Activated T-cell treated with anti-CD3 and anti-CD28 coated beads for 24 hours (primary cell): ENCODE measurements around the gene VEPH1.

ENCODE experiments used
- DNase-seq: peaks from one replicate; pipeline ENCODE4 v3.0.0-alpha.2; 2020; ENCODE audit warnings: low read depth

The VEPH1 gene

GRCh38 chr3:157502916-157503595 lies at the start of gene VEPH1:
VEPH1 (minus strand) TSS chr3:157503416; CDS start chr3:157495349, 8,067 bp downstream.
- DNase-seq, result no peak

GRCh38 chr3:157551961-157552360 lies 48.7 kb upstream of the VEPH1 start:
- DNase-seq, result no peak

GRCh38 chr3:157549498-157549897 lies 46.3 kb upstream of the VEPH1 start:
- DNase-seq, result no peak

GRCh38 chr3:157544501-157545130 lies 41.4 kb upstream of the VEPH1 start:
- DNase-seq, result no peak

DNA sequence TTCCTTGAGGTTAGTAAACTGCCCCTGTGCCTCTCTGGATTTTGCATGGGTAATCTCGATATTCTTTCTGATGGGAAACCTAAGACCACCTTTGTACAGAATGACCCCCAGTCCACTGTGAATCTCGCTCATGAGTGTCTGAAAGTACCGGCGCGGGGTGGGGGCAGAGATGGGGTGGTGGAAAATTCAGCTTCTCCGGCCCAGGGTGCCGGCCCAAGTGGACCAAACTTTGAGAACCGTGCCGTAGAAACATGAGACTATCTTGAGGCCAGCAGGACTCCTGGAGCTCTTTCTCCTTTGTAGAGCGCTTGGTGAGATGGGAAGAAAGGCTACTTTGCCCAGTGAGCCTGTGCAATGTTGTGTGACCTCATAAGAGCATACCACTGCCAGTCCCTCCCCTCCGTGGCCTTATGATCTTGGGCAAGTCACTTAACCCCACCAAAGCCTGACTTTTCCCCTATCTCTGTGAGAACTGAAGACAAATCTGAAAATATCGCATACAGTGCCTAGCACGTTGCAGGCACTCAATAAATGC lies 40.4 kb upstream of the VEPH1 start:
- no peak for DNase-seq

DNA sequence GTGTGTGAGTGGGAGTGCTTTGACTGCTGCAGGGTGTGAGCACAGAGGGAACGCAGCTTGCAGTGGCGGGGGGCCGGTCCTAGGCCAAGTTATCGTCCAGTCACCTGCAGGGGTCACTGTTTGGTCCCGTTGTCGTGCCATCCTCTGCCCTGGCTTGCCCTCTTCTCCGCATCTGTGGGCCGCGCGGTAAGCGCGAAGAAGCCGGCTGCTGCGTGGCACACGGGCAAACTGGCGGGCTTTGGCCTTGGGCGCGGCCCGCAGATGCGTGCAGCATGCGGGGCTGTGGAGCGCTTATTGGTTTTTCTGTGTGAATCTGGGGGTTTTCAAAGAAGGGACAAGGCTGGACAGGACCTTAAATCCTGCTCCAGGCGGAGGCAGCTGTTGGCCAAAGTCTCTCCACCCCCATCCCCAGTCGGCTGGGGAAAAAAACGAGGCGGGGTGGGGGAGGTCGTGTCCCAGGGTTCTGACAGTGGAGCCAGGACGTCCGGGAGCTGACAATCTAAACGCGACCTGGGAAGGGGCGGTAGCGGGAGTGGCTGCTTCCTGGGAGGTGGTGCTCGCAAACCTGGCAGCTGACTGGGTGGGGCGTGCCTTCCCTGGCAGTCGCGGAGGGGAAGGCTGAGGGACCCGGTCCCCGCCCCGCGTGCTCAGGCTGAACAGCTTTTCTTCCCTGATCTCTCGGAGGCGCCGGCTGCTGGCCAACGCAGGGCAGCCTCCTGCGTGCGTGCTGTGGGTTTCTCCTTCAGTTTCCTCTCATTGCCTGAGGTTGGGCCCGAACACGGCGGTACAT lies 39.7 kb upstream of the VEPH1 start:
- no peak for DNase-seq

GRCh38 chr3:157541506-157542236 lies 38.5 kb upstream of the VEPH1 start:
- no peak for DNase-seq

GRCh38 chr3:157540656-157541055 lies 37.4 kb upstream of the VEPH1 start:
- DNase-seq, result no peak

DNA sequence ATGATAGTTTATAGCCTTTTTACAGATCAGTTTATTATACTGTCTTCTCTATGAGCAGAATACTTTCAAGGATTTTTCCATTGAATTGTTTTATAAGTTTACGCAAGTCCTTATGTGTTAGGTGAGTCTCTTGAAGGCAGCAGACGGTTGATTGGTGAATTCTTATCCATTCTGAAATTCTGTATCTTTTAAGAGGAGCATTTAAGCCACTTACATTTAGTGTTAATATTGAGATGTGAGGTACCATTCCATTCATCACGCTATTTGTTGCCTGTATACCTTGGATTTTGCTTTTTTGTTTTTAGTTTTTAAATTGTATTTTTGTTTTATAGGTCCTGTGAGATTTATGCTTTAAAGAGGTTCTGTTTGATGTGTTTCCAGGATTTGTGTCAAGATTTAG lies 32.5 kb upstream of the VEPH1 start:
- DNase-seq, result no peak

DNA sequence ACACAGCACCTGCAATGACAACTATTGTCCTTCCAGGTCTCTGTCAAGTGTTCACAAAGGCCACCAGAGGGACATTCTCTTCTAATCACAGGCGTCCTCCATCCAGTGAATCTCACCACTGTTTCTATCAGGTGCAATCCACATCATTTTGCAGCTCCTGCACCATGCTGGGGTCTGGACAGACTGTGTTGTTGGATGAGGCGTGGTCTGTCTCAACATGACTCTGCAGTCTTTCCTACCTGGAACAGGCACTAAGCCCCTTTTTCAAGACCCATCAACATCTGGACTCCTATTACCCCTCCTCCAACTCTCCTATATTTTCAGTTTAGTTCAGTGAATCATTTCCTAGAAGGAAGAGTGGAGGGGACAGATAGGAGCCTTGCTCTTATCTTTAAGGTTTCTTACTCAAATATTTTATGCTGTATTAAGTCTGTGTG lies 31.5 kb upstream of the VEPH1 start:
- no peak for DNase-seq

- no peak for DNase-seq
Observed at GRCh38 chr3:157533298-157534070, 30.3 kb upstream of the VEPH1 start.

DNA sequence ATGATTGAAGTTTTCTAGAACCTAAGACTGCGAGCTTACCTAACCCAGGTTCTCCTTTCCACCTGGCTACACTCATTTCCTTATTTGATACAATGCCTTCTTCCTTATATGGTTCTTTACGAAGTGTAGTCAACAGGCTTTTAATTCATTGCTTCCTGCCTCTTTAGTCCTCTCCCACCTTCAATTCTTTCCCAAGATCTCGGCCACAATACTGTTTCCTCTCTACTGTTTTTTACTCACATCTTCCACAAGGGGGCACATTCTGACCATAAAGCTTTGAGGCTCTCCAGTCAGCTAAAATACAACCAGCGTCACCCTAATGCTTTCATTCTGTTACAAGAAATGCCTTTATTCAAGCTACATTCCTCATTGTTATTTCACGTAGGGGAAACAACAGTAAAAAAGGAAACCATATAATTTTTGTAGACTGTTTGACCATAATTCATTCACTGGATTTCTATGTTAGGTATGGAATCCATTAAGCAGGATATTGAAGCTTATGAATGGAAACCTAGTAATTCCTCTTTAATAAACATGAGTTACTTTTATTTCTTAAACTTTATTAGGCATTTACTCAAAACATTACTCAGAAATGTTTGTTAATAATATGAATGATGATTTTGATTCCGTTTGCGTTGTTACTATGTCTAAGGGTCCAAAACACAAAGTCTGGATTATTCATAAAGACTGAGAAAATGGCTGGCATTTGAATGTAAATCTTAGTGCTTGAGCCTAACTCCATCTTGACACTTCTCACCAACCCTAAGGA lies 29.5 kb upstream of the VEPH1 start:
- no peak for DNase-seq

DNA sequence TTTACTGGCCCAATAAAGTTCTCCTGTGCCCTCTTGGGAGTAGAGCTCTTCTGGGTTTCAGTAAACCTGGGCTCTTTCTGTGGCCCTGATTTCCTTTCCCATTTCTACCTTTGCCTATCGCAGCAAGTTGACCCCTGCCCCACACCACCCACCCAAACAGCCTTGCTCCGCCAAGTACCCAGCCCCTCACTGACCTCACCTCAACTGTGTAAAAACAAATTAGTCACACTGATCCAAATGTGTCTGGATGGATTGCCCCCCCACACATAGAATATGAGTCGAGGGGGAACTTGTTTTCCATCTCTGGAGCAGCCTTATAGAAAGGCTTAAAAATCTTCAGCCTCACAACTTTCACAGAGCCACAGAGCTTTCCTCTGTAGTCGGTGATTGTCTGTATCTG lies 28.6 kb upstream of the VEPH1 start:
- no peak for DNase-seq

DNA sequence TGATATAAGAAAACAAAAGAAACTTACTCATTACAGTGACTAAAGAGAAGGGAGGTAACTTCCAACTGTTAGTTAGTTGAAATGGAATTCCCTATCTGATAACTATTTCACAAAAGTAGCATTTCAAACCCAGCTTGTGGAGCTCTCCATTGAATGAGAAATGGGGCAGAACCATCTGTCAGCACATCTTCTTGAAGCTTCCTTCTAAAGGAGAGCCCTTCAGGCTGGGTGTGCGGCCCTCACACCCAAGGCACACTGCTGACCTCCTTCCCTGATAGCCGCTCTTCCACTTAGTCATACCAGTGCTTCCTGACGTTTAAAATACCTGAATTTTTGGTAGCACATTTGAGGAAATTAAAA lies 28.1 kb upstream of the VEPH1 start:
- no peak for DNase-seq

DNA sequence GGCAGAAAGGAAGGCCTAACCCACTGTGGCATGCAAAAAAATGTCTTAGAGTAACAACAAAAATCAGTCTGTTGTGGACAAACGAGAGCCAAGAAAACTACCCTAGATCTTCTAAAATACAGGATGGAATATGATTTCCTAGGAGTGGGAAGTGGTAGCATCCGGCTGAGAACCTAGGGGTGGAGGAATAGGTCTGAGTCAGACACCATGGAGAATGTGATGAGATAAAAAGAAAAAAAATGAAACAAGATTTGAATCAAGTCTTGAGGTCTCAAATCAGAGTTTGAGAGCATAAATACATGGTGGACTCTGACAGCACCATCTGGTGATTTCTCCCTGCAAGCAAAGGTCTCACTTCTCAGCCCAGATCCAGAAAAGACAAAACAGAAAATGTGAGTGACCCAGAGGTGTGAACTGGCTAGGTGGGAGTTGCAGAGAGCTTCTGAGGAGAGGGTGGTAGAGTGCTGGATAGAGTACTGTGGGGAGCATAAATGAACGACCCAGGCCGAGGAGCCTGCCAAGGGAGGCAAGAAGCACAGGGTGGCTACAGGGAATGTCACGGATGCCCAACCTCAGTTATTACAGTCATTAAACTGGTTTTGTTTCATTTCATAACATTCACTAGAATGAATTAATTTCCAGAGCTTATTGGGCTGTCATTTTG lies 27.6 kb upstream of the VEPH1 start:
- no peak for DNase-seq

- no peak for DNase-seq
Observed at GRCh38 chr3:157529751-157530150, 26.5 kb upstream of the VEPH1 start.

DNA sequence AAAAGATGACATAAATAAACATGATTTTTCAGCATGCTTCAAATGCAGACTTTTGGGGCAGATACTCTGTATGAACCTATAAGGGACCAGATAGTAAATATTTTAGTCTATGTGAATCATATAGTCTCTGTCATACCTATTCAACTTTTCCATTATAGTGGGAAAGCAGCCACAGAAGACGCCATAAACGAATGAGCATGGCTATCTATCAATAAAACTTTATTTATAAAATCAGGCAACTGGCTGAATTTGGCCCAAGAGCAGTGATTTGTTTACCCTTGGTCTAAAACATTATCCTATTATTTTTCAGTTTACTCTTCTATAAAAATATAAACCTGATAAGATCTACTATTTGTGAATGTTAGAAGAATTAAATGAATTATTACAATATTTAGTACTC lies 25.9 kb upstream of the VEPH1 start:
- DNase-seq, result no peak

GRCh38 chr3:157527131-157527881 lies 24.1 kb upstream of the VEPH1 start:
- DNase-seq, result no peak

DNA sequence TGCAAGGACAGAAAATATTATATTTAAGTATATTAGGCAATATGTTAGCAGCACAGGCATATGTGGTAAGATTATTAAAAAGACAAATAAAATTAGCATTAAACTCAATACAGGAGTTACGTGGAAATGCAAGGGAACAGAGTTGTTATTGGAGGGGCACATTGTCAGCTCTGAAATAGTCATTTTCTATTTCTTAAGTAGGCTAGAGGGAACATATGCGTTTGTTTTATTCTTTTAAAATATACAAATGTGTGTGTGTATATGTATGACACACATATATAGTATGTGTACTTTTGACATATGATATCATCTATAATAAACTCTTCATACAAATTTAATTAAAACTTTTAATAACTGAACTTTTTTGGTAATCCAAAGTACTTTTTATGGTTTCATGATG lies 22.8 kb upstream of the VEPH1 start:
- no peak for DNase-seq
